Left cardiac atrium (tissue), 4 donors: ENCODE results near the gene C12orf75. TPM values are rescaled to one million over a fixed set of nuclear protein-coding genes. Genes with fewer than 3 reads are reported as not detected.
"Not testable (repeated sequence)": the region's sequence is repeated elsewhere in the genome, so short reads cannot be mapped to it uniquely, and the experiment has no call there.

Experiments
- ATAC-seq, 2 donors: fragments of 200-7000 bp; cut with Tn5 transposase; one replicate each; pipeline ENCODE4 v1.9.1; 2020; ENCODE audit warnings: mild to moderate bottlenecking in 2 of 2, moderate library complexity in 2 of 2
- DNase-seq: peaks from one replicate; pipeline ENCODE4 v3.0.0-alpha.2; 2020
- intact Hi-C, 2 donors: fragments of 100-400 bp; cut with DNase I; formaldehyde crosslinking; loops; one replicate each; pipeline versions ENCODE4 v1.14.1 to v1.15.1; 2022 to 2023
- long read RNA-seq: library from polyadenylated mRNA; unstranded; transcript quantifications from one replicate; pipeline ENCODE4 v2.0.0, GENCODE V29; 2021
- total RNA-seq, 2 donors: library from RNA; stranded (reverse); fragmentation: NEBNext Ultra II Directional; extraction: Animal tissue kit (Norgen Biotek cat#: 25700); gene quantifications; one replicate each; pipeline ENCODE4 v1.2.1, GENCODE V29; 2021
- donor health status: DM: no; HTN: yes; CAD: no.
- donor health status: DM: no; HTN: yes; CAD: no; lungs with severe emphysema.
- donor health status: DM: yes; HTN: yes; CAD: no.
- donor health status: Dilated cardiomyopathy.

The C12orf75 gene
- 1 to 10 TPM; 2.8 to 4.8 TPM for total RNA-seq
- long read RNA-seq, partial matches to known transcripts, result 0 of 1 reads
- long read RNA-seq, other reads (novel, unspliced or antisense), result 0 of 1 reads

- intact Hi-C loops, result no loop called here
- DNase-seq (peak; percentile 79), ATAC-seq (peak; percentile 95 to 96)
Measured at GRCh38 chr12:105330283-105330930, at the start of gene C12orf75. Gene C12orf75, plus strand, starts transcription at chr12:105330691. Its CDS starts 201 bp downstream, at chr12:105330892.

DNA sequence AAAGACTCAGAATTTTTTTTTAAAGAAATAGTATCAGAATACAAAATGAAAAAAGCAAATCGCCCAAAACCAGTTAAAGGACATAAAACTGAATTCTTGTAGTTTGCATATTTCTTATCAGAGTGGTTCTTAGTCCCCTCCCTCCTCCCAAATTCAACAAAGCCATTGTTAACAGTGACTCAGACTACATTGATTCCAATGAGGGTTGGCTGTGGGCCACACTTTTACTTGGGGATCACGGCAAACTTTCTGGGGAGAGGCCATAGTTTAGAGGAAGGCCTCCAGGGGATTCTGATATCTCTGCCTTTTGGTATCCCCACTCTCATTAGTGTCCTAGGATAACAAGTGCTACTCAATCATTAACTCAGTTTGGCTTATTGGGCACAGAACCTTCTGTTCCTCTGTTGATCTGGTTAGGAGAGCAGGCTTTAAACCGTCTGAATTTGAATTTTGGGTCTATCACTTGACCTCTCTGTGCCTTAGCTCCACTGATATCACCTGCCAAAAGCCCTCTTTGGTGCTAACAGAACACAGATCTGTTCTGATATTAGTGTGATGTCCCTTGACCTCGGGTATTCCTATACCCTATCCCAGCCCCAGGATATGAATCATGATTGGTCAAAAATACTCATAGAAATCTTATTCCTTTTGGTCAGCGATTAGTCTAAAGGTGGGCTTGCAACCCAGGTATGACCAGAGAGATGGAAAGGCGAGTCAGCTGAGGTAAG is 49.4 kb upstream of the C12orf75 start:
- intact Hi-C loops, result no loop called here

GRCh38 chr12:105281694-105282049 is 48.8 kb upstream of the C12orf75 start:
- intact Hi-C loops, result no loop called here
- no peak for DNase-seq
- no peak for ATAC-seq

More for the DNA sequence above, 49.4 kb upstream of the C12orf75 start:
- no peak for DNase-seq
- ATAC-seq, result no peak

- intact Hi-C loops, result no loop called here
- ATAC-seq (no peak), DNase-seq (no peak)
Measured at GRCh38 chr12:105285378-105285777, 45.1 kb upstream of the C12orf75 start.

GRCh38 chr12:105287408-105287807 is 43.1 kb upstream of the C12orf75 start:
- ATAC-seq (no peak), DNase-seq (no peak)
- intact Hi-C loops, result no loop called here

- ATAC-seq, result no peak
- intact Hi-C loops, result no loop called here
- no peak for DNase-seq
Measured at GRCh38 chr12:105288311-105288996, 42.0 kb upstream of the C12orf75 start.

GRCh38 chr12:105289114-105289904 is 41.2 kb upstream of the C12orf75 start:
- DNase-seq, result no peak

DNA sequence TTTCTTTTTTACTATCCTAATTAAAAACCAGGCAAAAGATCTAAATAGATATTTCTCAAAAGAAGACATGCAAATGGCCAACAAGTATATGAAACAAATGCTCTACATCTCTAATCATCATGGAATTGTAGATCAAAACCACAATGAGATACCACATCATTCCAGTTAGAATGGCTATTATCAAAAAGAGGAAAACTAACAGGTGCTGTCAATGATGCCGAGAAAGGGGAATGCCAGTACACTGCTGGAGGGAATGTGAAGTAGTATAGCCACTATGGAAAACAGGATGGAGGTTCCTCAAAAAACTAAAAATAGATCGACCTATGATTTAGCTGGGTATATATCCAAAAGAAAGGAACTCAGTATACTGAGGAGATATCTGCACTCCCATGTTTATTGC is 39.0 kb upstream of the C12orf75 start:
- no peak for ATAC-seq
- intact Hi-C loops, result no loop called here

More at GRCh38 chr12:105289114-105289904, 41.2 kb upstream of the C12orf75 start:
- intact Hi-C loops, result no loop called here
- no peak for ATAC-seq

GRCh38 chr12:105292705-105293104 is 37.8 kb upstream of the C12orf75 start:
- intact Hi-C loops, result no loop called here
- DNase-seq (no peak), ATAC-seq (no peak)

More for the DNA sequence above, 39.0 kb upstream of the C12orf75 start:
- no peak for DNase-seq

- intact Hi-C loops, result no loop called here
- DNase-seq, result no peak
- ATAC-seq, result no peak
Measured at GRCh38 chr12:105293187-105293586, 37.3 kb upstream of the C12orf75 start.

- intact Hi-C loops, result no loop called here
- no peak for ATAC-seq
- DNase-seq, result no peak
Measured at GRCh38 chr12:105294161-105294560, 36.3 kb upstream of the C12orf75 start.

DNA sequence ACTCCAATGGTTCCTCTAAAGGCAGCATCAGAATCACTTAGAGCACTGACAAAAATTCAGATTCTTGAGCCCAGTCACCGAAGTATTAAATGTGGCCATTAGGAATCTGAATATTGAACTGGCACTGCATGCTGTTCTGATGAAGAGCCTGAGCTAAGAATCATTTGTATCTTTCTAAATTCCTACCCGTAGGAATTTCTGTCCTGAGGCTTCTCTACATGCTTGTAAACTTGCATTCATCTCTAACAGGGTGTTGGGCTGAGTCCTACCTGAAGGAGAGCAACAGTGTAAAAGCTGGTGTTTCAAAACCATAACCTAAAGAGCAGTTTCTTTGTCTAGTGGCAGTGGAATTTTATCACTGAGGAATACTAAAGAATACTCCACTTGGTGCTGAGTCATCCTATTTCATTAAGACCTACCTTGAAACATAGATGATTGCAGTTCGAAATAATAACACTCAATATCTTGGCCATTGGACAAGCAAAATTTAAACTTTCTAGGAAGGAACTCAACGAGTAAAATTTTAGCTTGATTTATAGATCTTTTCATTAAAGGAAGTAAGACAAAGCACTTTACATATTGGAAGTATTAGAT is 35.5 kb upstream of the C12orf75 start:
- DNase-seq, result no peak
- ATAC-seq, result no peak
- intact Hi-C loops, result no loop called here

- intact Hi-C loops, result no loop called here
- ATAC-seq (no peak), DNase-seq (no peak)
Measured at GRCh38 chr12:105296116-105297089, 34.1 kb upstream of the C12orf75 start.

DNA sequence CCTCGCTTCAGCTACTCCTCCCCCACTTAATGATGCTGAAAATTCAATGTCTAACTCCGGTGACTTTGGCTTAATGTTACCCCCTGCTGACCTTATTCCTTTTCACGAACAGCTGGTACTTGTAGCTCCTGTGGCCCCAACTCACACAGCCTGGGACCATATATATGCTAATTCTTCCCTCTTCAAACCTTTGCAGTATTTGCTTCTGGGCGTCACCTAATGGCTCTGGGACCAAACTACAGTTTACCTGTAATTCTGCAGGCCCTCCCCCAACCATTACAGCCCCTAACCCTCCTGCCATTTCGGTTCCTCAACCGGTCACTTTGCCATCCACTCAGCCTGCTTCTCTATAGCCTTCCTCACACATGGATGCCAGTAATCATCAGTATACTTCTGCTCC is 29.6 kb upstream of the C12orf75 start:
- intact Hi-C loops, result no loop called here
- ATAC-seq (no peak), DNase-seq (no peak)

DNA sequence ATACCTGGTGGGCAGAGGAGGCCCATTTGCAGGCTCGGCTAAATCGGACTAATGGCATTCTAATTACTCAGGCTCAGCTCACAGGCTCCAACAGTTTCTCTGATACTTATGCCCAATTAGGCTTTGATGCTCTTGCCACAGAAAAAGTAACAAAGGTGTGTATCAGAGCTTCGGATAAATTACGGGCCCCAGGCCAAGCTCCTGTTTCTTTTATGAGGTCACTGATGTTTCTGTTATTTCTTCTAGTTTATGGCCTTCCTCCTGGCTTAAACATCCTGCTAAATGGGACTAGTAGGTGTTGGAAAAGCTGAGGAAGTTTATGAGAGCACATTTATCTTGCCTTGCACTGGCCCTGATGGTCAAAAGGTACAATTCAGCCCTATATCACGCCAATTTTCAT is 28.8 kb upstream of the C12orf75 start:
- ATAC-seq (no peak), DNase-seq (no peak)
- intact Hi-C loops, result no loop called here

DNA sequence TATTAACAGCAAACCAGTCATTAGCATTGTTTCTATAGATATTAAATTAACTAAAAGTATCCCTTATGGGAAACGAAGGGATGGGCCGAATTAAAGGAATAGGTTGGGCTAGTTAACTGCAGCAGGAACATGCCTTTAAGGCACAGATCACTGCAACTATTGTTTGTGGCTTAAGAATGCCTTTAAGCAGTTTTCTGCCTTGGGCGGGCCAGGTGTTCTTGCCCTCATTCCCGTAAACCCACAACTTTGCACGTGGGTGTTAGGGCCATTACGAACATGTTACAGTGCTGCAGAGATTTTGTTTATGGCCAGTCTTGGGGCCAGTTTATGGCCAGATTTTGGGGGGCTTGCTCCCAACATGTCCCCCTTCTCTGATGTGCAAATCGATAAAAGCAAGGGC is 27.5 kb upstream of the C12orf75 start:
- intact Hi-C loops, ATAC-seq, DNase-seq: not testable (repeated sequence)

GRCh38 chr12:105304626-105305025 is 25.9 kb upstream of the C12orf75 start:
- ATAC-seq, DNase-seq, intact Hi-C loops: not testable (repeated sequence)
